ENCODE results near the gene MCRIP1.

DNA sequence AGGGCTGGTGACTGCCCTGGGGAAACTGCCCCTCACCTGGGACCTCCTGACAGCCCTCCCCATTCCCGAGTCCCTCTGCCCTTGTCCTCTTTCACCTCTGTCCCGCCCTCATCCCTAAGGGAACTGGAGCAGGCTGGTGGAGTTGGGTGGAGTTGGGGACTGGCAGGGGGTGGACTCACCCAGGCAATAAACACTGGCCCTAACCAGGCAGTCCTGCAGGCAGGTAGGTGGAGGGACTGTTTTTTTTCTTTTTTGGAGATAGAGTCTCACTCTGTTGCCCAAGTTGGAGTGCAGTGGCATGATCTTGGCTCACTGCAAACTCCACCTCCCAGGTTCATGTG, 17.5 kb downstream of the MCRIP1 start:
- TF ChIP-seq CTCF (IDR thresholded peaks at IDR 0.05 in 4 of 5, conservative IDR thresholded peaks at IDR 0.05 in 1 of 5) (no peak), POLR2A (IDR thresholded peaks at IDR 0.05) (no peak)
